ENCODE data around the gene PEX3. TPM values are rescaled to one million over a fixed set of nuclear protein-coding genes. Genes with fewer than 3 reads are reported as not detected.
A peak's percentile ranks its signal among the peaks of the same experiment; 100 is the strongest.

Gene PEX3
- total and polyA plus RNA-seq, 2 experiments from 2014 or later = 13.8 to 19.4 TPM

- 0 out of 2 replicates have a peak overlapping the region, but pooled peaks have one; percentile 29 for H3K4me2 ChIP-seq
- no peaks in the 10 kb centered on the region for H4K20me1 ChIP-seq (replicated peaks; ENCODE audit: insufficient read depth)
- H3K27me3 ChIP-seq (ENCODE audit: insufficient read depth) = peaks cover 18% of the 10 kb centered on the region; the same call in 1 of the 2 replicates
- peaks cover 10% of the 10 kb centered on the region for H3K4me1 Mint-ChIP-seq
- no peaks in the 10 kb centered on the region for H3K36me3 ChIP-seq (ENCODE audit: insufficient read depth)
- peak; percentile 90 for ATAC-seq
- peak; percentile 54 for DNase-seq (ENCODE audit: low spot score)
- no peak overlapping the region for H3K27ac ChIP-seq (ENCODE audit: low read depth)
- H3K27ac Mint-ChIP-seq = no peak overlapping the region
- no peaks in the 10 kb centered on the region for H3K9me3 Mint-ChIP-seq
- H3K9me2 ChIP-seq (ENCODE audit: insufficient read depth) = no peaks in the 10 kb centered on the region
- TF ChIP-seq STAT1 (IDR thresholded peaks at IDR 0.05; ENCODE audit: unreplicated experiment) = no peak
- peak; percentile 32 to 46 for TF ChIP-seq CTCF (conservative IDR thresholded peaks at IDR 0.05; ENCODE audit: low read depth in 2 of 2)
- H3K36me3 Mint-ChIP-seq (ENCODE audit: low read depth) = no peaks in the 10 kb centered on the region
- H3K4me3 Mint-ChIP-seq = no peak overlapping the region
- no peak overlapping the region for H2AFZ ChIP-seq
- H3F3A ChIP-seq (replicated peaks; ENCODE audit: low read depth) = no peaks in the 10 kb centered on the region
- H3K4me3 ChIP-seq = no peak overlapping the region
- H3K27me3 Mint-ChIP-seq (ENCODE audit: insufficient read depth, low read depth, poor library complexity) = peaks cover 4% of the 10 kb centered on the region
- no peaks in the 10 kb centered on the region for H3K79me2 ChIP-seq (replicated peaks; ENCODE audit: insufficient read depth)
- H3K4me1 ChIP-seq (ENCODE audit: insufficient read depth) = peaks cover 14% of the 10 kb centered on the region
Measured at GRCh38 chr6:143529095-143529494, 78.5 kb downstream of the PEX3 start.

DNA sequence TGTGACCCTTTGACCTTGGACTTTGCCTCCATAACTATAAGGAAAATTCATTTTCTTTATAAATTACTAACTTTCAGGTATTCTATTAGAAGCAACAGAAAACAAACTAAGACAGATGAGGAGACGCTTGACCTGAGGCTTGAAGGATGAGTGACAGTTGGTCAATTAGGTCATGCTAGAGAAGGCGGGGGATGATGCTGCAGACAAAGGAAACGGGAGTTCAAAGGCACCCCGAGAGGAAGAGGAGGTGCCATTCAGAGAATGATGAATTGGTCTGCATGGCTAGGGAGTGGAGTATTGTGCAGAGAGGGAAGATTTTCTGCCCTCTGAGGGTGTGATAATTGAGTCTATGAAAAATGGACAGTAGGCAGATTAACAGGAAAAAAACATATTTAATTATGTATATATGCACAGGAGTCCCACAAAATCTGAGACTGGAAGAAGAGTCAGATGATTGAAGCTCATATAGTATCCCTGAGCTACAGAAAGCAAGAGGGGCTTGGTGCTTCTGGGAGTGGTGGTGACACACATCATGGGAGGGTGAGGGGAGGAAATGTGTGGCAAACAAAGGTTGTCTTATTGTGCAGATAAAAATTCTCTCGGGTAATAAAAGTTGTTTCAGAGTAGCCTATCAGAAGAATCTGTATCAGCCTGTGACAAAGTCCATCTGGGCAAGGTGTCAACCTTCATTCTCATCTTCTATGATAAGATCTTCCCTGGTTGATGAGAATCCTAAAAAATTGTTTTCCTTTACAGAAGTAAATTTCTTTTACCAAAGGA, 81.3 kb downstream of the PEX3 start:
- no peaks in the 10 kb centered on the region for H3K9me2 ChIP-seq (ENCODE audit: insufficient read depth)
- H3K79me2 ChIP-seq (replicated peaks; ENCODE audit: insufficient read depth) = no peaks in the 10 kb centered on the region
- no peak overlapping the region for H3K4me3 ChIP-seq
- no peak overlapping the region for H3K4me2 ChIP-seq
- DNase-seq (ENCODE audit: low spot score) = no peak
- H3K4me1 Mint-ChIP-seq = peaks cover 14% of the 10 kb centered on the region
- H3K36me3 ChIP-seq (ENCODE audit: insufficient read depth) = no peaks in the 10 kb centered on the region
- H4K20me1 ChIP-seq (replicated peaks; ENCODE audit: insufficient read depth) = no peaks in the 10 kb centered on the region
- no peak for ATAC-seq
- H3K36me3 Mint-ChIP-seq (ENCODE audit: low read depth) = no peaks in the 10 kb centered on the region; the same call in 2 of the 3 replicates
- no peaks in the 10 kb centered on the region for H3K9me3 Mint-ChIP-seq
- H3K27ac Mint-ChIP-seq = no peak overlapping the region
- H2AFZ ChIP-seq = no peak overlapping the region
- H3K27me3 Mint-ChIP-seq (ENCODE audit: insufficient read depth, low read depth, poor library complexity) = peaks cover 15% of the 10 kb centered on the region
- peaks cover 14% of the 10 kb centered on the region for H3K4me1 ChIP-seq (ENCODE audit: insufficient read depth)
- H3F3A ChIP-seq (replicated peaks; ENCODE audit: low read depth) = peaks cover 5% of the 10 kb centered on the region
- TF ChIP-seq ZNF114 (CRISPR knock-in tag; IDR thresholded peaks at IDR 0.05) = no peak
- no peak overlapping the region for H3K4me3 Mint-ChIP-seq
- H3K27ac ChIP-seq (ENCODE audit: low read depth) = no peak overlapping the region
- peaks cover 43% of the 10 kb centered on the region for H3K27me3 ChIP-seq (ENCODE audit: insufficient read depth)

GRCh38 chr6:143535189-143535614, 84.6 kb downstream of the PEX3 start:
- H3F3A ChIP-seq (replicated peaks; ENCODE audit: low read depth) = peaks cover 10% of the 10 kb centered on the region
- H3K27ac ChIP-seq (ENCODE audit: low read depth) = no peak overlapping the region
- peaks cover 67% of the 10 kb centered on the region for H3K27me3 ChIP-seq (ENCODE audit: insufficient read depth)
- H3K4me1 ChIP-seq (ENCODE audit: insufficient read depth) = peaks cover 10% of the 10 kb centered on the region
- Mint-ChIP-seq H3K36me3 (ENCODE audit: low read depth) (no peaks in the 10 kb centered on the region; the same call in 2 of the 3 replicates), H3K9me3 (no peaks in the 10 kb centered on the region), H3K4me1 (peaks cover 16% of the 10 kb centered on the region), H3K4me3 (no peak overlapping the region), H3K27ac (no peak overlapping the region), H3K27me3 (ENCODE audit: insufficient read depth, low read depth, poor library complexity) (peaks cover 36% of the 10 kb centered on the region)
- ATAC-seq = no peak
- H3K4me2 ChIP-seq = no peak overlapping the region
- H2AFZ ChIP-seq = no peak overlapping the region
- H4K20me1 ChIP-seq (replicated peaks; ENCODE audit: insufficient read depth) = no peaks in the 10 kb centered on the region
- H3K36me3 ChIP-seq (ENCODE audit: insufficient read depth) = no peaks in the 10 kb centered on the region
- no peak overlapping the region for H3K4me3 ChIP-seq
- DNase-seq (ENCODE audit: low spot score) = no peak
- H3K79me2 ChIP-seq (replicated peaks; ENCODE audit: insufficient read depth) = no peaks in the 10 kb centered on the region
- no peaks in the 10 kb centered on the region for H3K9me2 ChIP-seq (ENCODE audit: insufficient read depth)
- no peak for TF ChIP-seq NANOG (IDR thresholded peaks at IDR 0.05; ENCODE audit: borderline replicate concordance)
- no peak for TF ChIP-seq CTCF (conservative IDR thresholded peaks at IDR 0.05; ENCODE audit: low read depth in 2 of 2)
- no peak for TF ChIP-seq ZNF114 (CRISPR knock-in tag; IDR thresholded peaks at IDR 0.05)
- TF ChIP-seq JUNB (IDR thresholded peaks at IDR 0.05; ENCODE audit: unreplicated experiment) = no peak
- no peak for TF ChIP-seq POLR2AphosphoS5 (IDR thresholded peaks at IDR 0.05; ENCODE audit: low read depth)
- TF ChIP-seq CREB1 (CRISPR knock-in tag; IDR thresholded peaks at IDR 0.05; ENCODE audit: low read depth) = no peak
- TF ChIP-seq STAT1 (IDR thresholded peaks at IDR 0.05; ENCODE audit: unreplicated experiment) = no peak
- no peak for TF ChIP-seq EZH2phosphoT487 (IDR thresholded peaks at IDR 0.05; ENCODE audit: unreplicated experiment)
- TF ChIP-seq ZNF331 (CRISPR knock-in tag; IDR thresholded peaks at IDR 0.05; ENCODE audit: low read depth) = no peak
- TF ChIP-seq EZH2 (IDR thresholded peaks at IDR 0.05; ENCODE audit: low read depth, unreplicated experiment) = no peak
- TF ChIP-seq ETS1 (IDR thresholded peaks at IDR 0.05) = no peak
